K562 (cell line): ENCODE data around the gene TOR3A. TPM values are rescaled to one million over a fixed set of nuclear protein-coding genes. Genes with fewer than 3 reads are reported as not detected.

Experiments
- ATAC-seq: fragments of 200-7000 bp; cut with Tn5 transposase; 3 replicates; pipeline ENCODE4 v1.9.1; 2020; ENCODE audit warnings: moderate library complexity
- BruUV-seq: library from RNA; stranded (reverse); fragments of 400-500 nt; replicated peaks from 2 replicates; lab custom pipeline; 2021; lab: Mats Ljungman, UMichigan
- CTCF ChIA-PET: fragments of 300-600 bp; formaldehyde crosslinking; extraction: SDS; loops from one replicate; lab custom pipeline; 2021; ENCODE audit warnings: low intra/inter-chr PET ratio; lab: Yijun Ruan, JAX
- POLR2A ChIA-PET: fragments of 300-600, 350-650 bp; sonication (Branson Sonifier 250); formaldehyde crosslinking; extraction: SDS; loops from one replicate; lab custom pipeline; 2021; ENCODE audit warnings: antibody characterized with exemption, inconsistent platforms; lab: Yijun Ruan, JAX
- DNase-seq, 4 experiments: peaks; one replicate each; pipeline versions ENCODE4 v3.0.0 to v3.0.0-alpha.2; 2011 to 2018; ENCODE audit warnings: low spot score in 3 of 4, mixed read lengths in 3 of 4; ENCODE audit errors: extremely low read depth in 1 of 4
- FAIRE-seq: peaks from 2 replicates; lab custom pipeline; 2011; peaks lifted over from hg19 to GRCh38; lab: Jason Lieb, UNC
- H2AFZ ChIP-seq: 2 replicates; pipeline ENCODE4 v1.6.0; 2011; ENCODE audit warnings: low read depth, low read length, control low read depth, inconsistent platforms
- H3K27ac ChIP-seq: fragments of 200-600 bp; 3 replicates; pipeline ENCODE4 v1.8.0; 2011; ENCODE audit warnings: low read depth, mild to moderate bottlenecking, control low read depth, inconsistent platforms, low read length, moderate library complexity, mixed read lengths; ENCODE audit errors: extremely low read depth
- H3K27me3 ChIP-seq, 2 experiments: fragments of 300-600 bp in 1 of 2; 2 replicates in 1 of 2; 3 replicates in 1 of 2; pipeline versions ENCODE4 v1.6.0 to v1.8.0; 2011; ENCODE audit warnings: inconsistent platforms in 2 of 2, low read length in 2 of 2, mild to moderate bottlenecking in 1 of 2, mixed read lengths in 1 of 2, moderate library complexity in 1 of 2; ENCODE audit not compliant: control insufficient read depth in 2 of 2, insufficient read depth in 2 of 2
- H3K36me3 ChIP-seq: fragments of 300-600 bp; 3 replicates; pipeline ENCODE4 v1.8.0; 2011; ENCODE audit warnings: mild to moderate bottlenecking, low read length, inconsistent platforms; ENCODE audit not compliant: control insufficient read depth, insufficient read depth
- H3K4me1 ChIP-seq, 2 experiments: fragments of 200-600 bp in 1 of 2; replicated peaks in 1 of 2; 2 replicates in 1 of 2; 3 replicates in 1 of 2; pipeline versions ENCODE4 v1.5.1 to v1.8.0; 2011; ENCODE audit warnings: inconsistent platforms in 2 of 2, low read length in 2 of 2, mild to moderate bottlenecking in 1 of 2, mixed read lengths in 1 of 2, moderate library complexity in 1 of 2; ENCODE audit not compliant: control insufficient read depth in 2 of 2, insufficient read depth in 2 of 2
- H3K4me2 ChIP-seq: 2 replicates; pipeline ENCODE4 v1.6.1; 2011; ENCODE audit warnings: low read length, control low read depth, inconsistent platforms, mixed read lengths; ENCODE audit not compliant: insufficient read depth
- H3K4me3 ChIP-seq: fragments of 200-600 bp; sonication (generic), shearing (Covaris generic); 2 replicates; pipeline ENCODE4 v1.5.1; 2016; ENCODE audit warnings: control low read depth, inconsistent platforms
- H3K79me2 ChIP-seq: fragments of 200-600 bp; 3 replicates; pipeline ENCODE4 v1.8.0; 2011; ENCODE audit warnings: low read length, inconsistent platforms; ENCODE audit not compliant: control insufficient read depth, insufficient read depth
- H3K9ac ChIP-seq, 2 experiments: 2 replicates each; pipeline versions ENCODE4 v1.6.0 to v1.6.1; 2011; ENCODE audit warnings: low read depth in 2 of 2, low read length in 2 of 2, control low read depth in 1 of 2, inconsistent platforms in 1 of 2, mild to moderate bottlenecking in 1 of 2, mixed read lengths in 1 of 2; ENCODE audit not compliant: insufficient read depth in 1 of 2
- H3K9me1 ChIP-seq: one replicate; pipeline ENCODE4 v1.6.0; 2011; ENCODE audit warnings: inconsistent platforms, mild to moderate bottlenecking, low read length, moderate library complexity; ENCODE audit not compliant: control insufficient read depth, insufficient read depth
- H3K9me3 ChIP-seq: replicated peaks from 2 replicates; pipeline ENCODE4 v1.5.1; 2011; ENCODE audit warnings: low read depth, low read length, inconsistent platforms; ENCODE audit not compliant: control insufficient read depth, insufficient read depth
- H4K20me1 ChIP-seq: replicated peaks from 2 replicates; pipeline ENCODE4 v1.6.1; 2011; ENCODE audit warnings: low read length, inconsistent platforms, mixed read lengths; ENCODE audit not compliant: control insufficient read depth, insufficient read depth
- AFF1 ChIP-seq, 2 experiments: fragments of 450-650 bp; IDR thresholded peaks; 2 replicates each; pipeline ENCODE4 v1.6.1; 2018; ENCODE audit warnings: mild to moderate bottlenecking in 2 of 2, low read depth in 1 of 2; ENCODE audit not compliant: partially characterized antibody in 2 of 2
- CBX5 ChIP-seq: IDR thresholded peaks from 2 replicates; pipeline ENCODE4 v1.6.1; 2014; ENCODE audit warnings: low read depth, borderline replicate concordance
- CREM ChIP-seq: IDR thresholded peaks from 2 replicates; pipeline ENCODE4 v1.6.1; 2014; ENCODE audit warnings: antibody characterized with exemption, low read depth
- DACH1 ChIP-seq: fragments of 450-650 bp; IDR thresholded peaks from 2 replicates; pipeline ENCODE4 v1.6.1; 2018; ENCODE audit not compliant: partially characterized antibody
- E2F6 ChIP-seq, 2 experiments: IDR thresholded peaks; 2 replicates each; pipeline ENCODE4 v1.6.1; 2011; ENCODE audit warnings: borderline replicate concordance in 1 of 2, control low read depth in 1 of 2, low read depth in 1 of 2, low read length in 1 of 2, mild to moderate bottlenecking in 1 of 2, mixed read lengths in 1 of 2, moderate library complexity in 1 of 2; ENCODE audit not compliant: insufficient read depth in 1 of 2, insufficient read length in 1 of 2, poor library complexity in 1 of 2, severe bottlenecking in 1 of 2; ENCODE audit errors: extremely low read depth in 1 of 2
- GTF2A2 ChIP-seq: IDR thresholded peaks from 2 replicates; pipeline ENCODE4 v1.6.1; 2016; ENCODE audit warnings: mild to moderate bottlenecking, missing genetic modification characterization, missing compliant biosample characterization
- MEF2D ChIP-seq: conservative IDR thresholded peaks from 2 replicates; pipeline ENCODE4 v1.6.1; 2016; ENCODE audit warnings: low read depth, missing genetic modification characterization, missing compliant biosample characterization
- RBM34 ChIP-seq: fragments of 200-400 bp; formaldehyde crosslinking; IDR thresholded peaks from 2 replicates; pipeline ENCODE4 v1.6.1; 2018; ENCODE audit warnings: low read length, borderline replicate concordance; ENCODE audit not compliant: insufficient read depth
- RFX1 ChIP-seq: fragments of 450-650 bp; IDR thresholded peaks from 2 replicates; pipeline ENCODE4 v1.6.1; 2016; ENCODE audit warnings: mild to moderate bottlenecking, moderate library complexity
- TCF15 ChIP-seq: fragments of 250-450 bp; sonication (Bioruptor Pico); IDR thresholded peaks from 2 replicates; pipeline ENCODE4 v1.8.0; 2022; ENCODE audit warnings: moderate library complexity, mild to moderate bottlenecking, inconsistent platforms
- TRIM25 ChIP-seq: fragments of 450-650 bp; IDR thresholded peaks from 2 replicates; pipeline ENCODE4 v1.7.0; 2016; ENCODE audit warnings: borderline replicate concordance
- U2AF2 ChIP-seq: fragments of 200-400 bp; formaldehyde crosslinking; optimal IDR thresholded peaks from 2 replicates; pipeline ENCODE3; 2017; ENCODE audit warnings: low read depth, mild to moderate bottlenecking, low read length
- ZBTB8A ChIP-seq: fragments of 450-650 bp; IDR thresholded peaks from 2 replicates; pipeline ENCODE4 v1.6.1; 2018; ENCODE audit warnings: mild to moderate bottlenecking, moderate library complexity; ENCODE audit not compliant: partially characterized antibody
- ZNF224 ChIP-seq: sonication (generic); formaldehyde crosslinking; IDR thresholded peaks from 2 replicates; pipeline ENCODE4 v1.8.0; 2022; ENCODE audit warnings: mild to moderate bottlenecking, missing genetic modification reagents
- ZNF3 ChIP-seq: fragments of 250-450 bp; sonication (Bioruptor Pico); IDR thresholded peaks from 2 replicates; pipeline ENCODE4 v1.5.0; 2021; ENCODE audit warnings: mild to moderate bottlenecking, moderate library complexity
- ZNF830 ChIP-seq: fragments of 250-450 bp; sonication (Bioruptor Pico); IDR thresholded peaks from 2 replicates; pipeline ENCODE4 v1.5.0; 2021; ENCODE audit warnings: mild to moderate bottlenecking
- WGBS: fragments of 100-300 bp; shearing (Covaris generic); methylation state at CpG from one replicate; pipeline ENCODE4 v1.1.6; 2016; ENCODE audit warnings: low coverage, mixed read lengths; ENCODE audit not compliant: insufficient coverage; ENCODE audit errors: missing lambda C conversion rate; 5-methylcytosine and 5-hydroxymethylcytosine counted together
- in situ Hi-C: fragments of 300-500 bp; cut with MboI; formaldehyde crosslinking; loops from 4 replicates; pipeline ENCODE4 v1.15.0; 2018; ENCODE audit warnings: inconsistent platforms, mixed read lengths
- intact Hi-C: fragments of 100-400 bp; cut with micrococcal nuclease; formaldehyde crosslinking; loops from 2 replicates; pipeline ENCODE4 v1.14.2; 2022
- polyA plus RNA-seq, 8 experiments: library from polyadenylated mRNA; depleted of rRNA in 4 of 8; stranded (reverse) in 5 of 8; unstranded in 3 of 8; fragments of >200 nt; fragmentation: Nextera tagmentation in 2 of 8; fragmentation: Illumina TruSeq in 1 of 8; extraction: Ambion mirVana in 2 of 8; extraction: Trizol in 1 of 8; gene quantifications; 2 replicates each; pipeline versions ENCODE4 v1.2.1 to v1.2.3, GENCODE V29; 2011 to 2014; ENCODE audit warnings: inconsistent platforms in 1 of 8, missing spikeins in 1 of 8
- total RNA-seq, 7 experiments: library from RNA; depleted of rRNA in 6 of 7; stranded (reverse); fragments of >200 nt in 6 of 7; fragmentation: Illumina TruSeq in 2 of 7; extraction: Trizol in 2 of 7; gene quantifications; 2 replicates each; pipeline versions ENCODE4 v1.2.1 to v1.2.3, GENCODE V29; 2011 to 2021; ENCODE audit warnings: low replicate concordance in 1 of 7

The TOR3A gene
- total and polyA plus RNA-seq, 9 of the 15 experiments (the other 6 are each of a cell fraction or from before 2014, with no cell fraction given), result 7.9 to 94.5 (median 39.7) TPM

DNA sequence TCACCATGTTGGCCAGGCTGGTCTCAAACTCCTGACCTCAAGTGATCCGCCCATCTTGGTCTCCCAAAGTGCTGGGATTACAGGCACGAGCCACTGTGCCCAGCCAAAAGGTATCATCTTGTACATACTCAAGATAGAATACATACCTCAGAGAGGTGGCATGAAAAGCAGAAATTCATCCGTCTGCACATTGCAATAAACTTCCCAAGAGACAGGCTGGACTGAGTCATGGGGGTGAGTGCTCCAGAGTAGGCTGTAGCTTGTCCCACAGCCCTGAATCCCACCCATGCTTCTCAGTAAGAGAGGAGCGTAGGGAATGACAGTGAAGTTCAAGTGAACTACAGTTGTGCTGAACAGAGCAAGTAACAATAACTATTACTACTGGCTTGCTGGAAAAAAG is 19.7 kb downstream of the TOR3A start:
- no peaks in the 10 kb centered on the region for H3K79me2 ChIP-seq
- WGBS, result 91% methylated on average over 4 of the region's 4 CpGs
- intact Hi-C loops, result loop anchor here (5.0 kb wide), 1 partner anchor 91 kb away; no protein-coding TSS in a partner anchor
- no peaks in the 10 kb centered on the region for H4K20me1 ChIP-seq
- in situ Hi-C loops, result no loop called here
- no peak overlapping the region for H3K4me3 ChIP-seq
- no peaks in the 10 kb centered on the region for H3K27me3 ChIP-seq
- DNase-seq, result no peak
- no peak for ATAC-seq
- ChIA-PET POLR2A (interaction anchor here (0.7 to 1.5 kb wide), 5 partner anchors 13 to 84 kb away, joined by 3 to 6 read pairs (median 4); partner anchors contain the start of gene TOR3A), CTCF (no interaction called here)
- no peaks in the 10 kb centered on the region for H3K4me1 ChIP-seq
- H2AFZ ChIP-seq, result no peak overlapping the region
- no peak for FAIRE-seq
- peaks cover 21% of the 10 kb centered on the region; the same call in 2 of the 3 replicates for H3K36me3 ChIP-seq
- no peak overlapping the region for H3K27ac ChIP-seq
- no peaks in the 10 kb centered on the region for H3K9me1 ChIP-seq
- no peak overlapping the region for H3K9ac ChIP-seq
- H3K9me3 ChIP-seq, result no peaks in the 10 kb centered on the region
- BruUV-seq, result no TSS peak
- no peak overlapping the region for H3K4me2 ChIP-seq
- TF ChIP-seq RBM34 (no peak), ZBTB8A (no peak), AFF1 (IDR thresholded peaks at IDR 0.05; ENCODE audit: low read depth in 1 of 2, partially characterized antibody in 2 of 2) (no peak), GTF2A2 (no peak), ZNF224 (CRISPR knock-in tag) (no peak), E2F6 (IDR thresholded peaks at IDR 0.05; ENCODE audit: borderline replicate concordance in 1 of 2, extremely low read depth in 1 of 2, insufficient read depth in 1 of 2, insufficient read length in 1 of 2, low read depth in 1 of 2, low read length in 1 of 2, poor library complexity in 1 of 2, severe bottlenecking in 1 of 2) (no peak), DACH1 (no peak), ZNF830 (CRISPR knock-in tag) (no peak), CREM (no peak), MEF2D (tag) (no peak), U2AF2 (no peak), ZNF3 (CRISPR knock-in tag) (no peak), RFX1 (no peak), TCF15 (CRISPR knock-in tag) (no peak), CBX5 (no peak), TRIM25 (no peak)
